Gastrocnemius medialis (tissue), 4 donors: ENCODE measurements around the gene TMCC1.

ENCODE experiments used
- CTCF ChIP-seq, 5 experiments: fragments of 450-650 bp in 3 of 5; fragments of 200-600 bp in 2 of 5; sonication (generic) in 2 of 5; IDR thresholded peaks in 4 of 5; conservative IDR thresholded peaks in 1 of 5; 1 replicate in 4 of 5; 2 replicates in 1 of 5; pipeline ENCODE4 v1.5.1; 2016 to 2019; ENCODE audit warnings: antibody characterized with exemption in 5 of 5, mild to moderate bottlenecking in 3 of 5, moderate library complexity in 3 of 5
- POLR2A ChIP-seq, 2 donors: fragments of 450-650 bp; IDR thresholded peaks; one replicate each; pipeline ENCODE4 v1.6.1; 2017; ENCODE audit warnings: antibody characterized with exemption in 2 of 2, mild to moderate bottlenecking in 2 of 2, moderate library complexity in 2 of 2

GRCh38 chr3:129715854-129716253, 177.7 kb downstream of the TMCC1 start:
- TF ChIP-seq CTCF (IDR thresholded peaks at IDR 0.05 in 4 of 5, conservative IDR thresholded peaks at IDR 0.05 in 1 of 5), result no peak
- no peak for TF ChIP-seq POLR2A (IDR thresholded peaks at IDR 0.05)
